GM12878 (cell line): Measurements from ENCODE around the gene USP4. TPM values are rescaled to one million over a fixed set of nuclear protein-coding genes. Genes with fewer than 3 reads are reported as not detected.

ENCODE experiments used
- ATAC-seq: fragments of 200-7000 bp; cut with Tn5 transposase; 3 replicates; pipeline ENCODE4 v1.9.1; 2020; ENCODE audit warnings: mild to moderate bottlenecking, moderate library complexity
- BruUV-seq: library from RNA; stranded (reverse); fragments of 400-500 nt; replicated peaks from 2 replicates; lab custom pipeline; 2021; lab: Mats Ljungman, UMichigan
- CTCF ChIA-PET: fragments of 300-600 bp; sonication (Branson Sonifier 250); formaldehyde crosslinking; extraction: SDS; loops from one replicate; lab custom pipeline; 2021; ENCODE audit warnings: inconsistent platforms; lab: Yijun Ruan, JAX
- POLR2A ChIA-PET: fragments of 350-600 bp; formaldehyde crosslinking; extraction: SDS; loops from one replicate; lab custom pipeline; 2021; ENCODE audit warnings: inconsistent platforms; lab: Charles Lee
- RAD21 ChIA-PET: fragments of 300-600 bp; sonication (Branson Sonifier 250); formaldehyde crosslinking; loops from one replicate; lab custom pipeline; 2023; ENCODE audit warnings: antibody characterized with exemption; ENCODE audit not compliant: unreplicated experiment; lab: Charles Lee
- SMC1A ChIA-PET: fragments of 300-600 bp; sonication (Branson Sonifier 250); formaldehyde crosslinking; loops from one replicate; lab custom pipeline; 2023; ENCODE audit not compliant: unreplicated experiment, uncharacterized antibody; lab: Charles Lee
- DNase-seq: peaks from one replicate; pipeline ENCODE4 v3.0.0-alpha.2; 2011; ENCODE audit warnings: low read depth, low spot score
- FAIRE-seq: peaks from 3 replicates; lab custom pipeline; 2011; peaks lifted over from hg19 to GRCh38; lab: Jason Lieb, UNC
- H2AFZ ChIP-seq: 2 replicates; pipeline ENCODE4 v1.6.0; 2011; ENCODE audit warnings: low read depth, low read length, control low read depth; ENCODE audit not compliant: control insufficient read depth
- H3K27ac ChIP-seq: 2 replicates; pipeline ENCODE4 v1.5.1; 2011; ENCODE audit warnings: control low read depth; ENCODE audit not compliant: control insufficient read depth, insufficient read depth
- H3K27me3 ChIP-seq, 2 experiments: replicated peaks in 1 of 2; 2 replicates each; pipeline versions ENCODE4 v1.6.0 to v1.6.1; 2011; ENCODE audit warnings: low read length in 1 of 2; ENCODE audit not compliant: control insufficient read depth in 2 of 2, insufficient read depth in 2 of 2
- H3K36me3 ChIP-seq, 2 experiments: 2 replicates each; pipeline ENCODE4 v1.5.1; 2011; ENCODE audit warnings: low read length in 1 of 2; ENCODE audit not compliant: control insufficient read depth in 2 of 2, insufficient read depth in 2 of 2
- H3K4me1 ChIP-seq: 2 replicates; pipeline ENCODE4 v1.6.1; 2011; ENCODE audit warnings: mild to moderate bottlenecking, low read length, moderate library complexity, mixed read lengths; ENCODE audit not compliant: control insufficient read depth, insufficient read depth
- H3K4me2 ChIP-seq: 2 replicates; pipeline ENCODE4 v1.6.0; 2011; ENCODE audit warnings: control low read depth; ENCODE audit not compliant: control insufficient read depth, insufficient read depth
- H3K4me3 ChIP-seq: fragments of 200-600 bp; sonication (generic); 2 replicates; pipeline ENCODE4 v1.5.1; 2016
- H3K79me2 ChIP-seq: 2 replicates; pipeline ENCODE4 v1.6.0; 2011; ENCODE audit warnings: low read length; ENCODE audit not compliant: control insufficient read depth, insufficient read depth
- H3K9ac ChIP-seq: 2 replicates; pipeline ENCODE4 v1.8.0; 2011; ENCODE audit warnings: low read length, control low read depth, mixed read lengths; ENCODE audit not compliant: control insufficient read depth, insufficient read depth
- H3K9me3 ChIP-seq: replicated peaks from 3 replicates; pipeline ENCODE4 v1.5.1; 2011; ENCODE audit warnings: mild to moderate bottlenecking, low read length; ENCODE audit not compliant: control insufficient read depth, insufficient read depth
- H4K20me1 ChIP-seq: 2 replicates; pipeline ENCODE4 v1.6.0; 2011; ENCODE audit not compliant: control insufficient read depth, insufficient read depth
- CHD2 ChIP-seq: IDR thresholded peaks from 2 replicates; pipeline ENCODE4 v1.6.1; 2011; ENCODE audit warnings: low read depth, low read length, improper control_type of control experiment, borderline replicate concordance
- HDGF ChIP-seq: fragments of 450-650 bp; IDR thresholded peaks from 2 replicates; pipeline ENCODE4 v1.6.1; 2016; ENCODE audit warnings: antibody characterized with exemption
- IRF4 ChIP-seq: IDR thresholded peaks from 2 replicates; pipeline ENCODE4 v1.6.1; 2011; ENCODE audit warnings: low read depth, low read length
- RUNX3 ChIP-seq: IDR thresholded peaks from 2 replicates; pipeline ENCODE4 v1.6.1; 2012; ENCODE audit warnings: low read length, inconsistent platforms
- ZNF24 ChIP-seq: fragments of 450-650 bp; IDR thresholded peaks from 2 replicates; pipeline ENCODE4 v1.6.1; 2017; ENCODE audit warnings: antibody characterized with exemption, mild to moderate bottlenecking
- WGBS: methylation state at CpG from one replicate; pipeline ENCODE4 v1.1.6; 2016; ENCODE audit warnings: low lambda C conversion rate; ENCODE audit not compliant: insufficient replicate concordance, insufficient coverage; ENCODE audit errors: missing lambda C conversion rate; 5-methylcytosine and 5-hydroxymethylcytosine counted together
- in situ Hi-C: fragments of 300-500 bp; cut with MboI; formaldehyde crosslinking; loops from 9 replicates; pipeline ENCODE4 v1.14.3; 2018; ENCODE audit warnings: mixed read lengths
- intact Hi-C: fragments of 100-400 bp; cut with micrococcal nuclease; formaldehyde crosslinking; loops from one replicate; pipeline ENCODE4 v1.14.2; 2022; ENCODE audit not compliant: unreplicated experiment
- polyA plus RNA-seq, 11 experiments: library from polyadenylated mRNA; depleted of rRNA in 4 of 11; unstranded in 6 of 11; stranded (reverse) in 5 of 11; fragments of >200 nt; fragmentation: Nextera tagmentation in 4 of 11; fragmentation: Illumina TruSeq in 1 of 11; extraction: Ambion mirVana in 4 of 11; extraction: Trizol in 1 of 11; gene quantifications; 1 replicate in 1 of 11; 2 replicates in 10 of 11; pipeline versions ENCODE4 v1.2.1 to v1.2.3, GENCODE V29; 2011 to 2016; ENCODE audit warnings: inconsistent platforms in 2 of 11, missing spikeins in 2 of 11, low read depth in 1 of 11
- total RNA-seq, 4 experiments: library from RNA; depleted of rRNA in 3 of 4; stranded (reverse); fragments of >200 nt in 3 of 4; fragmentation: Illumina TruSeq in 1 of 4; extraction: Trizol in 1 of 4; gene quantifications; 2 replicates each; pipeline versions ENCODE4 v1.2.1 to v1.2.3, GENCODE V29; 2013 to 2021
- TF ChIP-seq, protein P1 (sequence below): fragments of 450-650 bp; IDR thresholded peaks from 2 replicates; pipeline ENCODE4 v1.6.1; 2017; ENCODE audit warnings: mild to moderate bottlenecking, moderate library complexity

Gene USP4
- total and polyA plus RNA-seq, 10 of the 15 experiments (the other 5 are each of a cell fraction or from before 2014, with no cell fraction given), result 26.5 to 77.1 (median 66.0) TPM

DNA sequence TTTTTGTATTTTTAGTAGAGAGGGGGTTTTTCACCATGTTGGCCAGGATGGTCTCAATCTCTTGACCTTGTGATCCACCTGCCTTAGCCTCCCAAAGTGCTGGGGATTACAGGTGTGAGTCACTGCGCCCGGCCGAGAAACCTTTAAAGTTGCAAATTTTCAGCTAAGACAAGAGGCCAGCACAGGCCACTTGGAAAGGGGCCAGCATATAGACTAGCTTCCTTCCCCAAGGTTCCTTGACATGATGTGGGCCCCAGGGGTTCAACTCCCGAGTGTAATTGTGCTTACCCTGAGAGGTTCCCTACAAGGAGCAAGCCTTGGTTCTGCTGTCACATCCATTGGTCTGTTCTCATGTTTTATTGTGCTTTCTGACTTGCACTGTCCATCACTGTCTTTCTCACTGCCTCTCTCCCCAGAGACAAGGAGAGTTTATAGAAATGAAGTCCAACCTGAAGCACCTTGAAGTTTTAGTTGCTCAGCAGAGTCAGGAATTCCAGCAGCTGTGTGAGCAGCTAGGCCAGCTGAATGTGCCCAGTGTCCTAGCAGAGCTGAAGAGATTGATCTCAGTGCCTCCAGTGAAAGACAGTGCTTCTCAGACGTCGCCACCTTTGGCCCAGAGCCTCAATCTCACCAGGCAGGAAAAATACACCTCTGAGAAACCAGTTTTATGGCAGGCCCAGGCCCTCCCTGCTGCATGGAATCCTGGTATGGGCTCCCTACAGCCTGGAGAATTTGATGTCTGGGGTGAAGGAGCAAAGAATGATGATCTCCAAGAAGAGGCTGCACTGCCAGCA is 83.9 kb downstream of the USP4 start (continued):
- TF ChIP-seq, protein P1, sequence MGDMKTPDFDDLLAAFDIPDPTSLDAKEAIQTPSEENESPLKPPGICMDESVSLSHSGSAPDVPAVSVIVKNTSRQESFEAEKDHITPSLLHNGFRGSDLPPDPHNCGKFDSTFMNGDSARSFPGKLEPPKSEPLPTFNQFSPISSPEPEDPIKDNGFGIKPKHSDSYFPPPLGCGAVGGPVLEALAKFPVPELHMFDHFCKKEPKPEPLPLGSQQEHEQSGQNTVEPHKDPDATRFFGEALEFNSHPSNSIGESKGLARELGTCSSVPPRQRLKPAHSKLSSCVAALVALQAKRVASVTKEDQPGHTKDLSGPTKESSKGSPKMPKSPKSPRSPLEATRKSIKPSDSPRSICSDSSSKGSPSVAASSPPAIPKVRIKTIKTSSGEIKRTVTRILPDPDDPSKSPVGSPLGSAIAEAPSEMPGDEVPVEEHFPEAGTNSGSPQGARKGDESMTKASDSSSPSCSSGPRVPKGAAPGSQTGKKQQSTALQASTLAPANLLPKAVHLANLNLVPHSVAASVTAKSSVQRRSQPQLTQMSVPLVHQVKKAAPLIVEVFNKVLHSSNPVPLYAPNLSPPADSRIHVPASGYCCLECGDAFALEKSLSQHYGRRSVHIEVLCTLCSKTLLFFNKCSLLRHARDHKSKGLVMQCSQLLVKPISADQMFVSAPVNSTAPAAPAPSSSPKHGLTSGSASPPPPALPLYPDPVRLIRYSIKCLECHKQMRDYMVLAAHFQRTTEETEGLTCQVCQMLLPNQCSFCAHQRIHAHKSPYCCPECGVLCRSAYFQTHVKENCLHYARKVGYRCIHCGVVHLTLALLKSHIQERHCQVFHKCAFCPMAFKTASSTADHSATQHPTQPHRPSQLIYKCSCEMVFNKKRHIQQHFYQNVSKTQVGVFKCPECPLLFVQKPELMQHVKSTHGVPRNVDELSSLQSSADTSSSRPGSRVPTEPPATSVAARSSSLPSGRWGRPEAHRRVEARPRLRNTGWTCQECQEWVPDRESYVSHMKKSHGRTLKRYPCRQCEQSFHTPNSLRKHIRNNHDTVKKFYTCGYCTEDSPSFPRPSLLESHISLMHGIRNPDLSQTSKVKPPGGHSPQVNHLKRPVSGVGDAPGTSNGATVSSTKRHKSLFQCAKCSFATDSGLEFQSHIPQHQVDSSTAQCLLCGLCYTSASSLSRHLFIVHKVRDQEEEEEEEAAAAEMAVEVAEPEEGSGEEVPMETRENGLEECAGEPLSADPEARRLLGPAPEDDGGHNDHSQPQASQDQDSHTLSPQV, result no peak
- TF ChIP-seq HDGF (no peak), CHD2 (no peak), ZNF24 (no peak)

DNA sequence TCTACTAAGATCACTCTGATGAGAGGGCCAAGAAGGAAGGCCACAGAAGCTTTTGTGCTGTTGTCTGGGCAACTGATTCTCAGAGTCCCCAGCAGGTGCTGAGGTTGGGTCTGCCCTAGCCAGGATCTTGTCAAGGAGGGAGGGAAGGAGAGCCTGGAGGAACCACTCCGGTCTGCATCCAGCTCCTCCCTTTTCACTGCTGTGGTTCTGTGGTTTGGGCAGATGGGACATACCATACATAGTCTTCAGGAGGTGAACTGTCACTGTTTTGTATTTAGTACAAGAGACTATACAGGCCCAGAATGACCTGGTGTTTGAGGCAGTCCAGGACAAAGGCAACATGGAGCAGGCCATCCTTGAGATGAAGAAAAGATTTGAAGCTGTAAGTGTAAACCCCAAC is 84.7 kb downstream of the USP4 start:
- FAIRE-seq, result no peak
- ATAC-seq, result peak; percentile 45
- CTCF ChIA-PET, result interaction anchor here (0.7 kb wide), 1 partner anchor 229 kb away, joined by 3 read pairs; no protein-coding TSS in a partner anchor
- Histone ChIP-seq H3K27me3 (no peaks in the 10 kb centered on the region), H3K9ac (no peak overlapping the region), H2AFZ (no peak overlapping the region), H3K4me1 (peaks cover 6% of the 10 kb centered on the region), H3K4me2 (no peak overlapping the region), H3K27ac (no peak overlapping the region), H3K79me2 (no peaks in the 10 kb centered on the region), H3K36me3 (no peaks in the 10 kb centered on the region), H4K20me1 (no peaks in the 10 kb centered on the region), H3K4me3 (no peak overlapping the region), H3K9me3 (no peaks in the 10 kb centered on the region)
- BruUV-seq, result no TSS peak
- intact Hi-C loops (no loop called here), in situ Hi-C loops (no loop called here)
- 0% methylated on average over 1 of the region's 1 CpG for WGBS
- TF ChIP-seq RUNX3 (peak; percentile 32; the same call in 1 of the 2 replicates), IRF4 (no peak)
- RAD21 ChIA-PET, result interaction anchor here (0.6 to 0.7 kb wide), 2 partner anchors 54 to 196 kb away, joined by 3 to 4 read pairs; no protein-coding TSS in a partner anchor
- DNase-seq, result no peak
- POLR2A ChIA-PET, result interaction anchor here (0.6 to 1.3 kb wide), 3 partner anchors 12 to 689 kb away, joined by 3 to 5 read pairs (median 3); partner anchors contain the start of gene USP4
- SMC1A ChIA-PET, result interaction anchor here (1.2 kb wide), 1 partner anchor 10 kb away, joined by 3 read pairs; no protein-coding TSS in a partner anchor
